Right hindlimb (tissue), 1 donor: ENCODE measurements around the gene TCERG1L.
"Not testable (repeated sequence)": the region's sequence is repeated elsewhere in the genome, so short reads cannot be mapped to it uniquely, and the experiment has no call there.

ENCODE experiments used
- DNase-seq: peaks from one replicate; pipeline ENCODE4 v3.0.0-alpha.2; 2018

The TCERG1L gene, protein sequence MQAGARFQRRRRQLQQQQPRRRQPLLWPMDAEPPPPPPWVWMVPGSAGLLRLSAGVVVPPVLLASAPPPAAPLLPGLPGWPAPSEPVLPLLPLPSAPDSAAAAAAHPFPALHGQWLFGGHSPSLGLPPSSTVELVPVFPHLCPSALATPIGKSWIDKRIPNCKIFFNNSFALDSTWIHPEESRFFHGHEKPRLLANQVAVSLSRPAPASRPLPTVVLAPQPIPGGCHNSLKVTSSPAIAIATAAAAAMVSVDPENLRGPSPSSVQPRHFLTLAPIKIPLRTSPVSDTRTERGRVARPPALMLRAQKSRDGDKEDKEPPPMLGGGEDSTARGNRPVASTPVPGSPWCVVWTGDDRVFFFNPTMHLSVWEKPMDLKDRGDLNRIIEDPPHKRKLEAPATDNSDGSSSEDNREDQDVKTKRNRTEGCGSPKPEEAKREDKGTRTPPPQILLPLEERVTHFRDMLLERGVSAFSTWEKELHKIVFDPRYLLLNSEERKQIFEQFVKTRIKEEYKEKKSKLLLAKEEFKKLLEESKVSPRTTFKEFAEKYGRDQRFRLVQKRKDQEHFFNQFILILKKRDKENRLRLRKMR

DNA sequence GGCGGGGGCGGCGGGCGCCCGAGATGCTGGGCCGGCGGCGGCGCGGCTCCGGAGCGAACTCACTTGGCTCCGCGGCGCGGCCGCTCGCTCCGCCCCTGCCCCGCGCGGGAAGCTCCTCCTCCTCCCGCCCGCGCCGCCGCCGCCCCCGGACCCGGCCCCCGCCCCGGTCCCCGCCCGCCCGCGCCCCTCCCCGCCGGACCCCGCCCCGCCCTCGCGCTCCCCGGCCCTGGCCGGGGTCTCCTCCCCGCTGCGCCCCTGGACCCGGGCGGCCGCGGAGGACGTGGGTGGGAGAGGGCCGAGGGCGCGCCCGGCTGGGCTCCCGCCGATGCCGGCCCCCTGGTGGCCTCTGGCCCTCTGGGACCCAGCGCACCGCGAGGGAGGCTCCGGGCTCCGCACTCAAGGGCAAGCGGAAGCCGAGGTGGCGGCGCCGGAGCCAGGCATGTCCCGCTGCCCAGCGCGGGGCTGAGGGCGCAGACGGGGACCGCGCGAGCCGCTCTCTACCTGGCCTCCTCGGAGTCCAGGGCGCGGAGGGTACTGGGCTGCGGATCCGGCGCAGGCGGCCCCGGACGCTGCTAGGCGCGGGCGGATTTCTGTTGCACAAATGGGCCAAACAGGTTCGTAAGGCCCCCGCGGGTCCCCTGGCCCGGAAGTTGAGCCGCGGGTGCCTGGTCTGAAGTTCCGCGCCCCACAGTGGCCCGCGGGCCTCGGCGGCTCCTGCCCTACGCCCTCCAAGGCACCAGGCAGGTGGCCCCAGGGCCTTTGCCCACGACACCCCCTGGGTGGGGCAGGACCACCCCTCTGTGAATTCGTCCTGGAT, at the start of gene TCERG1L:
Gene TCERG1L (minus strand): TSS at position 61 of the 817 bp plus-strand sequence. CDS start 86 bp downstream, outside the sequence.
- no peak for DNase-seq

DNA sequence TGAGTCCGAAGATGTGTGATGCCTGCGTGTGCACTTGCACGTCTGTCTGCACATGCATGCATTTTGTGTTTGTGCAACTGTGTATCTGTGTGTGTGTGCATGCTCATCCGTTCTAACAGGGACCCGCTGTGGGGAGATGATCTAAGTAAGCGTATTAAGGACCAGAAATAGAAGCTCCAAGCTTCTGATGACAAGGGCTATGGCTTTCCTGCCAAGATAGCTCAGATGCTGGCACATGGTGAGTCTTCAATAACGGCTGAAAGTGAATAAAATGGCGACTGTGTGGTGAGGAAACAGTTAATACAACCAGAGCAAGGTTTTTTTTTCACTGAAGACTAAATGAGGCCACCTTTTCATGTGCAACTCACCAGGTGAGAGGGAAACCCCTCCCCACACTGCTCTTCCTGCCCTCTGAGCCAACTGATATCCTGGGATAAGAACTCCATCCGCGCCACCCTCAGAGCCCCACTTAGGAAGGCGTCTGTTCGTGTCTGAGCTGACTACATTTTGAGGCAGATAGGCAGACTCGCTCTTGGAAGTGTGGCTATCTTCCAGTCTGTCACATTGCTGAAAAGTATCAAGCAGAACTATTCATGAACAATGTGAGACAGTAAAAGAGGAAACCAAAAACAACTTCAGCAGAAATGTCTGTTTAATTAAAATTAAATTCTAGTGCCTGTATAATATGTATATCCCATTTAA, 47.4 kb upstream of the TCERG1L start:
- DNase-seq = no peak

DNA sequence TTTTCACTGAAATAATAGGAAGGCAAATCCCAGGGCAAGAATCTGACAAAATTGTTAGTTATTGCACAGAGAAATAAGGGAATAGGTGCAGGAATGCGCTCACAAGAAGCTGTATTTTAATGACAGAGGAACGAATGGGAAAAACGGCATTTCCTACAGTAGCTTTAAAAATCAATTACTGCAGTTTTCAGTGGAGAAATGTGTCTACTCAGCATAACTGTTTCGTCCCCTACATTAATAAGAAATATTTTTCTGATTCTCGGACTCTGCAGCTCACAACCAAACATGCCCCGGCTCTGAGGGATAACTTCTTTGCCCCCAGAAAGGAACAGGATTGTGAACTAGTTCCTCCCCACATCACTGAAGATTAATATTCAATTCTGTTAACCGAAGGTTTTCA, 44.9 kb upstream of the TCERG1L start:
- DNase-seq = no peak

DNA sequence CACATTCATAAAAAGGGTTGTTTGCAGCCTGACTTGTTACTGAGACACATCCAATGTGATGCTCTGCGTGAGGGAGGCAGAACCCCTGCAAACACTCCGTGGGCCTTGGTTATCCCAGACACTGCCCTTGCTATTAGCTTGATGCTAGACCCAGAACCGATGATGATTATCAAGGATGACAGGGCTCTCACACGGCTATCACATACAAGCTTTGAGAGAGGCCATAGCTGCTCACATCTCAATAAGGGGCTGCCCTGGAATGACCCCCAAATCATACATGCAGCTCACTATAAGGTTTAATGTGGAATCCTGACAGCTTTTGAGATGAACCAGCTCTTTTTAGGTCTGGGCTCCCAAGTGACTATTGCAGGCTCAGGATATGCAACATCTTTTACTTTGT, 44.4 kb upstream of the TCERG1L start:
- no peak for DNase-seq

DNA sequence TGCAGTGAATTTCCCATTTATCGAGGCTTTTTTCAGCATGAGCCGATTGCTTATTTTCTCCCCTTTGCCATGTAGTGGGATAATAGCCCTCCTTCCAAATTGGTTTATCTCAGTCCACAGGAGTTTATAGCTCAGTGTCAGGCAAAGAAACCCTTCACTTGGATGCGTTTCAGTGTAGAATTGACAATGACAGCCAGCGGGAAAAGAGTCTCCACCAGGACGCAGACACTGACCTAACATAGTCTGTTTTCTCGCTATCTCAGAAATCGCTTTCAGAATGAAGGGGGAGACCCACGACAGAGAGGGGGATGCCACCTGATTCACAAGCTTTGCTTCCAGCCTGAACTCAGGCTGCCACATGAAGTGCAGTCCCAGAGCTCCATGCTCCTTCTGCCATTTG, 43.5 kb upstream of the TCERG1L start:
- no peak for DNase-seq

DNA sequence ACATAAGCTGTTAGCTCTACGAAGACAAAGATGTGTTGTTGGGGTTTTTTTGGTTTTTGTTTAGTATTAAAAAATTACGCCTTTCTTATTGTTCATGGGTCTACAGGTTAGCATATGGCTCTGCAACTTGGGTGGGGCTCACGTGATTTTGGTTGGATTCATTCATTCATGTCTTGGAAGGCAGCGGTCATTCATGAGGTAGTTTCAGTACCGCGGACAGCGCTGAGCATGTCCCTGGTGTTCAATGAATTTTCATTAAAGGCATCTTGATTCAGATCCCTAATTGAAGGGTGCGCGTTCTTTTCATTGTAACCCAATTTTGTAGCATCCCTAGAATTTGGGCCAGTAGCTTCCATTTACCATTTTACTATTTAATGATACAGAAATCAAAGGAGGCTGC, 42.9 kb upstream of the TCERG1L start:
- no peak for DNase-seq

DNA sequence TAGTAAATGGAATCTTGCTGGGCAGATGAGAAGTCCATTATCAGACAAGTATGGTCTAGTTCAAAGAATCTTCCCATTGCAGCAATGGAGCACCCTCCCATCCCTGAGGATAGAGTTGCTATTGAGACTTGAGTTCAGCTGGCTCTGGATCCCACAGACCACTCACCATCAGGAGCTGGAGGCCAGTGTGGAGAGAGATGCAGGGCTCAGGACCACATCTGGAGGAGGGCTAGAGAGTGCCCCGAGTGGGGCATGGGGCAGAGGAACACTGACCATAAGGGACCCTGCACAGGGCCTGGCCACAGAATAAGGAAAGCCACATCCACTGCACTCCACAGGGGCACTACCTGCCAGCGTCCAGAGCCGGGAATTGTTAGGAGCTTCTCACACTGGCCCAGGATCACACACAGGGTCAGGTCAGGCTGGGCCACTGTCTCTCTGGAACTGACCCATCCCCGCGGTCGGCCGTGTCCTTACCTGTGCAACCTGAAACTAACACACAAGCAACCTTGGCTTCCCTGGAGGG, 41.3 kb upstream of the TCERG1L start:
- DNase-seq = no peak

DNA sequence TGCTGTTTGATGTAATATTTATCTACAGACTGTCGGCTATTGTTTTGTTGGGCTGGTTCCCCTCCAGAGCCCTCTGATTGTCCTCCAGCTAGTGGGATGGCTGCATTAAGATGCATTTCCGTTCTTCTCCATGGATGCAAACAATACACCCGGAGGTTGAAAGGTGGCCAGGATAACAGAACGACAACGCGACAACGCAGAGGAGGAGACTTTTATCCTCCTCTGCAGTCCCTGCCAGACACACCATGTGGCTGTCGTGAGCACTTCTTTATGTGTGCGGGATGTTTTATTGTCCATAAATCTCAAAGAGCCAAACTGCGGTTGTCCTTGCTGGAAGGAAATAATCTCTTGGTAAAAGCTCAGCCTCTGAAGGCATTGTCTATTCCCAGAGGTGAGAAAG, 39.1 kb upstream of the TCERG1L start:
- DNase-seq = no peak

DNA sequence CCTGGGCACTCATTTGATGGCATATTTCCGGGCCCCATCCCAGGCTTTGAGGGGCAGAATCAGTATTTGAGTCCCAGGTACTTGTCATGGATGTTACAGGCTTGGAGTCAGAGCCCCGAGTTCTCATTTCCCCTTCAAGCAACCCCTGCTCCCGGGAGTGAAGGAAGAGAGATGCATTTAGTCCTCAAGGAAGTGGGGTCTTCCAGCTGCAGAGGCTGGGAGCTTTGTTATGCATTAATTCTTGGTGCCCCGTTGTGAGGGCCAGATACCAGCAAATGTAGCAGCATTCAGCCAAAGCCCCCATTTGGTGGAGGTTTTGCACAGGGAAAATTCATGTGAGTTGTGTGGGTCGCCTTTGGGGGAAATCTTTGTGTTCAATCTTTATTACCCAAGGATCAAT, 38.7 kb upstream of the TCERG1L start:
- DNase-seq = no peak

DNA sequence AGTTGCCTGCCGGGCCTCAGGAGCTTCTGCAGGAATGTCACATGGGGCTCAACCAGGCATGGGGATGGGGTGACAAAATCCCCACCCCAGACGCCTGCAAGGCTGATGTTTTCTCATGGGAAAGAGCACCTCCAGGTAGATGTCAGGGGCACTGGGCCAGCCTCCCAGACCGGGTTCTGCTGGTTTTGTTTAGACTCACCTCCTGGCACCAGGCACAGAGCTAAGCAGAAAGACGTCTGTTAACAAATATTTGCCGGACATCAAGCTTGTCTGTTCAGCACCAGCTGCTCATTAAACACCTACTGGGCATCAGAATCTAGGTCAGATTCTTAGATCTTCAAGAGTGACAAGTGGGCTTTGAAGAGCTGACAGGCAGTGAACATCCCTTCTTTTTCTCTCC, 34.9 kb upstream of the TCERG1L start:
- no peak for DNase-seq

DNA sequence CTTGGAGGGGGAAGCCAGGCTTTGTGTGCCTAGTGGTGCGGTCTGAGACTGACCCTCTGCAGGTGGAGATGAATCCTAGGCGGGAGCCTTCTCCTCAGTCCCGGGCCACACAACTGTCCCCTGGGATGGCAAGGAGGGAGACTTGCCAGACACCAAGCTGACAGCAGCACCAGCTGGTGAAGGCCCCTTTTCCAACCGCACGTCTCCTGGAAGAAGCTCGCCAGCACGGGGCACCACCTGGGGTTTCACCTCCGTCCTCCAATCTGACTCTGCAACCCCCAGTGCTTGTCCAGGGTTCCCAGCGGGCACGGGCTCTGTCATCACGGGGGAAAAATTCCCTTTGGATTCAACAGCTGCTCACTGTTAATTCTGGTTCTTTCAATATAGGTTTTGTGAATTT, 34.2 kb upstream of the TCERG1L start:
- DNase-seq = no peak

DNA sequence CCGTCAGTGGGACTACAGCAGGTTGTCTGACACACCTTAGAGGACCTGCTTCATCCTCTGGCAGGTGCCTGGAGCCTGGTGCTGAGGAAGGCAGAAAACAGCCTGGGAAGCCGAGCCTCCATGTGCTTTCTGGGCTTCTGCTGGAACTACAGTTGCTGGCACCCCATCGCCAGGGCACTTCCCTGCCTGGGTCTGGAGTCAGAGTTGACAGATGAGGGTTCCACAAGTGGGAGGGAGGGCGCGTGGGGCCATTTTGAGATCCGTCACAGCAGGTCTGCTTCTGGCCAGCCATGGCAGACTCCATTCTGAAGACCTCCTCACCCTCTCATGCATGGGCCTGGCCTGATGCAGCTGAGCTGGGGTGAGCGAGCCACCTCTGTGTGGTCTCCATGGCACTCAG, 33.2 kb upstream of the TCERG1L start:
- no peak for DNase-seq

DNA sequence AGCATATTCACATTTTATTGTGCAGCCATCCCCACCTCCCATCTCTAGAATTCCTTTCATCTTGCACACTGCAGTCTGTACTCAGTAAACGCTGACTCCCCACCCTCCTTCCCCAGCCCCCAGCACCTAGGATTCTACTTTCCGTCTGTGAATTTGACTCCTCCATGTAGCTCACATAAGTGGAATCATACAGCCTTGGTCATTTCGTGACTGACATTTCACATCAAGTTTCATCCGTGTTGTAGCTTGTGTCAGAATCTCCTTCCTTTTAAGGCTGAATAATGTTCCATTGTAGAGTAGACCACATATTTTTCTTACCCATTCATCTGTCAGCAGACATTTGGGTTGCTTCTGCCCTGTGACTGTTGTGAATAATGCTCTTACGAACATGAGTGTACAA, 26.2 kb upstream of the TCERG1L start:
- DNase-seq = no peak

DNA sequence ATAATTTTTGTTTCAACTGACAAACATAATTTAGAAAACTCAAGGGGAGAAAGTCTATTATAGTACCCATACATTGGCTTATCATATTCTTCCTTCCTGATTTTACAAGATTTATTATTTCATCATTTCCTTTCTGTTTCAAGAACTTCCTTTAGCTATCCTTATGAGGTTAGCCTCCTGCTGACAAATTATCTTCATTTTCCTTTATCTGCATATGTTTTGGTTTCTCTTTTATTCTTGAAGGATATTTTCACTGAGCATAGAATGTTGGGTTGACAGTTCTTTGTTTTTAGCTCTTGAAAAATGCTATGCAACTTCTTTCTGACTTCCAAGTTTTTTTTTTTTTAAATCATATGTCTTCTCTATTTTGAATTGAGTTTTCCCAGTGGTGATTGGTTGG, 21.3 kb upstream of the TCERG1L start:
- no peak for DNase-seq

DNA sequence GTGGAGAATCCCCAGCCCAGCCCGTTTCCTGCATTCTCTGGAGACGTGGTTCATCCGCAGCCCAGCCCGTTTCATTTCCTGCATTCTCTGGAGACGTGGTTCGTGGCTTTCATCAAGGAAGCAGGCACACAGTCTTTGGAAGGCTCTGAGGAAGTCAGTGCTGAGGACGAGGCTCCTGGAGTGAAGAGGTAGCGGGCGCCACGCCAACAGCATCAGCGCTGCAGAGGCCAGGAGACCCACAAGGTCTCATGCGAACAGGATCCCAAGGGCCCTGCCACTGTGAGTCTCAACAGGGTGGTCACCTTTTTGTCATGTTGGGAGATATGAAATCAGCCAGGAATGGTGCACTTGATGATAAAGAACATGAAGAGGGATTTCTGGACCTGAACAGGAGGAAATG, 12.4 kb upstream of the TCERG1L start:
- DNase-seq = no peak

DNA sequence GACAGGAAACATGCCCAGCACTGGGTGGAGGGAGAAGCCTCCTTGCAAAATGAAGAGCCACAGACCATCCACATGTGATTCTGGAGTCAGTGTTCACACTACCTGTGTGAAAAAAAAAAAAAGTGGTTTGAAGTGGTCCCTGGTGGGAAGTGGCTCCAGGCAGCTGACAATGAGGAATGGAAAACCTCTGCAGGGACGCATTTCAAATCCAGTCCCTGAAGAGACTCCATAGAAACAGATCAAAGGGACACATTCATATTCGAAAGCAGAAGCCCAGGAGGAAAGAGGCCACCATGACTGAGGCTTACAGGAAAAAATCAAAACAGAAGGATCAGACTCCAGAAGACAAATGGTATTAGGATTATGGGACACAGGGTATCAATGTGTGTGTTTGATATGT, 11.5 kb upstream of the TCERG1L start:
- DNase-seq = no peak

DNA sequence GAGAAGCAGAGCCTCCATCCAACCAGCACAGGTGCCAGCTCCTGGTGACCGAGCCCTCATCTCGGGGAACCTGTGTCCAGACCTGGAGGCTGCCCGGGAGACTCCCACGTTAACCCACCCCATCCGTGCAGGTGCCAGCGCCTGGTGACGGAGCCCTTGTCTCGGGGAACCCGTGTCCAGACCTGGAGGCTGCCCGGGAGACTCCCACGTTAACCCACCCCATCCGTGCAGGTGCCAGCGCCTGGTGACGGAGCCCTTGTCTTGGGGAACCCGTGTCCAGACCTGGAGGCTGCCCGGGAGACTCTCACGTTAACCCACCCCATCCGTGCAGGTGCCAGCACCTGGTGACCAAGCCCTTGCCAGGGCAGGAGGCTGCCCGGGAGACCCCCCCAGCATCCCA, 11.1 kb upstream of the TCERG1L start:
- not testable (repeated sequence) for DNase-seq

DNA sequence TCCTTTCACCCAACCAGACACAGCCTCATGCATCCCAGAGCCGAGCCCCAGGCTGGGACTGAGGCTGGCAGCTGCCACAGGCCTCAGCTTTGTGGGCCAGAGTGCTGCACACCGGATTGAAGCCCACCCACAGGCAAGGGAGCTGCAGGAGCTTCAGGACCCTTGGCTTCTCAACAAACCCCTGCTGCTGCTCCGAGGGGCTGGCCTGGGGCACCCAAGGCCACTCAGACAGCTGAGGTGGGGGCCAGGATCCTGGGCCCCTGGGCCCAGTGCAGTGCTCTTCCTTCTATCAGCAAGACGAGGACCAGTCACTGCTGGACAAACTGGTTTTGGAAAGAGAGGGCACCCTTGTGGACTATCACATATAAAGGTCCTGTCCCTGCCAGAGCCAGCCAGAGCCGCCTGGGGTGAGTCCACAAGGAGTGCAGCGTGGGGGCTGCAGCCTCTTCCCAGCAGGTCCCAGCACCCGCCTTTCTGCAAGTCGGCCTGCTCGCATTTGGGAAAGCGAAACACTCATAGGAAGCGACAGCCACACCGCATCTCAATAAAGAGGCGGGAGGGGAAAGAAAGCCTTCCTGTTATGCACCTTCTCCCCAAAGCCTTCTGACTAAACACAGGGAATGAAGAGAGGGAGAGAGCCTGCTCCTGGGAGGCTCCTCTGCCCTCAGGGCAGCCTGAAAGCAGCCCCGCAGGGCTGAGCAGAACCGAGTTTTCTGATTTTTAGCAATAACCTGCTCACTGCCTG, 9.5 kb upstream of the TCERG1L start:
- DNase-seq = no peak

DNA sequence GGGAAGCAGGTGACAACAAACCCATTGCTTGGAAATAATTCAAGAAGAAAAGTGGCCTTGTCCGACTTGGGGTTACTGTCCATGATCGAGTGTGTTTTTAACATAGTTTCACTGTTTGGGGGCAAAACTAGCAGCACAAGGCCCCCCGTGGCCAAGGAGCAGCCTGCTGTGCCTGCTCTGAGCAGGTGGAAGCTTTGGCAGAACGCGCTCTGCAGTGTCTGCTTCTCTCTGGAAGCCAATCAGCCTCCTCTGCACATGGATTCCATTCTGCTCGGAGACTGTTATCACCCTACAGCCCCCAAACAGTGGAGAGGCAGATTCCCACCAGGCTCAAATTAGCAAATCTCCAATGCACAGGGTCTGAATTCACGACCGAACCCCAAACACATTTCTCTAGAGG, 7.3 kb upstream of the TCERG1L start:
- DNase-seq = no peak

DNA sequence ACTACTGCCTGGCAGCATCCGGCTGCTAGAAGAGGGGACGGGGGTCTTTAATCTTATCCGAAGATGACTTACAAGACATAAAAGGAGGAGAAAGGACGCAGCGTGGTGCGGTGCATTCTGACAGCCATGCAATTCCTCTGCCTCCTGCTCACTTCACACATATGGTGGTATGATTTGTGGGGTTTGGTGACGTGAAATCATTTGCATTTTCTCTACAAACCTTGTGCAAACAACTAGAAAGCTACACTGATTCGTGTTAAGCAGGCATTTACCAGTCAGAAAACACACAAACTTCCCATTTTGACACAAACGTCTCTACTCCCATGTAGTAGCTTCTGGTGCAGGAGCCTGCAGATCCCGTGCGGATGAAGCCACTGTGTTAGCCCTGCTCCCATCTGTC, 6.8 kb upstream of the TCERG1L start:
- DNase-seq = no peak

DNA sequence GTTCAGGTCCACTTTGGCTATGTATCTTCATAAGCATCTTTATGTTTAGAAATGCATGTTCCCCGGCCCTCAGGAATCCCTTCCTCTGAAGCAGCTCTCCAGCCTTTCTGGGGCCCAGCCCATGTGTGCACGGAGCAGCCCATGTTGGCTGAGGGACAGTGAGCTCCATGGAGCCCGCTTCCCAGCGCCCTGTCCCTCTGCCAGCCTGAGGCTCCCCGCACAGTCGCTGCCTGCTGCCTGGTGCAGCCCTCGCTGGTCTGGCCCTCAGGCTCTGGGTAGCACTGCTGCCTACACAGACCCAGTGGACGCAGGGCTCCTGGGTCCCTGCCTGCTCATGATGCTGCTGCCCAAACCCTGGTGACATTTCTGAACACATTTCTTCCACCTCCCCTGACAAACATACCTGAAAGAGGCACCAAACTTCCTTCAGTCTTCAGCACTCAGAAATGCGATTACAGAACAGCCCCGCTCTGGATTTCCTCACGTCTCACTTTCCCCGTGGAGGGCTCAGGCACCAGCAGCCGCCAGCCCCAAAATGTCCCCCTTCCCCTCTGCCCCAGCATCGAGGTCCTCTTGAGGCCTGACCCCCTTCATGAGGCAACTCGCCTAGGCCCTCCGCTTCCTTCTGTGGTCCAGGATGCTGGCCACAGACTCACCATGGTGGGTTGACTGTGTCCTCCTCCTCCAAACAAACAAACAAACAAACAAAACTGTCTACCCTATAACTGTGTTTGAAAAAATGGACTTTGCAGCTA, 5.0 kb upstream of the TCERG1L start:
- DNase-seq = no peak

DNA sequence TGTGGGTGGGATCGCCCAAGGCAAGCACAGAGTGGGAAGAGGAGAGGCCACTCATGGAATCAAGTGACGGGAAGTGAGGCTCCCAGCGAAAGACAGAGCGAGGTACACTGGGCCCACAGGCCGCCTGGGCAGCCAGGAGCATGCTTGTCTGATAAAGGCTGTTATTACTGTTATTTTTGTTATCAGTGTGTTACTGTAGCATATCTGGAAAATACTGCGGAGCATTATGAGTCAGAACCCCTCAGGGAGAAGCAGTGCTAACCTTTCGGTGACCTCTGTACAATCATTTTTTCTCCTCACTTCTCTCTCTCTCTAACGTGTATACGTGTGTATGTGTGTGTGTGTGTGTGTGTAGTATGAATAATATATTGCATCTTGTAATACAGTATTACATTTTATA, 3.8 kb upstream of the TCERG1L start:
- no peak for DNase-seq
